ENCODE data around the gene ARMC8.

DNA sequence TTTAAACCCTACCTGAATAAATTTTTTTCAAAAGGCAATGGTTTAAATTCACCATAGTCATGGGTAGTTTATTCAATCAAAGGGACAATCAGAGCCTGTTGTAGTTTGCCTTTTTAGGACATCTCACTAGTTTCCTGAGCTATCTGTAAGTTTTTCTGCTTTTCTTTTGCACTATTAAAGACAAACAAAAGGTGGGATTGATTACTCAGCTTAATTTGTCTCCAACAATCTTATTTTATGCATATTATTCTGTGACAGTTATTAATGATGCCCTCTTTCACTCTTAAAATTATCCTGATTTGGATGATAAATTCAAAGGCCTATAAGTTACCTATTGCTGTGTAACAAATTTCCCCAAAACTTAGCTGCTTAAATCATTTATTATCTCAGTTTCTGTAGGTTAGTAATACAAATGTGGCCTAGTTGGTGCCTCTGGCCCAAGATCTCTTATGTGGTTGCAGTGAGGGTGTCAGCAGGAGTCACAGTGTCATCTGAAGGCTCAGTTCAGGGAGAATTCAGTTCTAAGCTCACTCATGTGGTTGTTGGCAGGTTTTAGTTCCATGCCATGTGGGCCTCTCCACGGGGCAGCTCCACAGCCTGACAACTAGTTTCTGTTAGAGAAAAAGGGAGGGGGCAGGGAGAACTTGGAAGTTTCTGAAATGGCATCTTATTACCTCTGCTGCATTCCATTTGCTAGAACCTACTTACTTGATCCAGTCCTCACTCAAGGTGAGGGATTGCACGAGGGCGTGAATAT lies 16.0 kb downstream of the ARMC8 start:
- TF ChIP-seq, protein P1, sequence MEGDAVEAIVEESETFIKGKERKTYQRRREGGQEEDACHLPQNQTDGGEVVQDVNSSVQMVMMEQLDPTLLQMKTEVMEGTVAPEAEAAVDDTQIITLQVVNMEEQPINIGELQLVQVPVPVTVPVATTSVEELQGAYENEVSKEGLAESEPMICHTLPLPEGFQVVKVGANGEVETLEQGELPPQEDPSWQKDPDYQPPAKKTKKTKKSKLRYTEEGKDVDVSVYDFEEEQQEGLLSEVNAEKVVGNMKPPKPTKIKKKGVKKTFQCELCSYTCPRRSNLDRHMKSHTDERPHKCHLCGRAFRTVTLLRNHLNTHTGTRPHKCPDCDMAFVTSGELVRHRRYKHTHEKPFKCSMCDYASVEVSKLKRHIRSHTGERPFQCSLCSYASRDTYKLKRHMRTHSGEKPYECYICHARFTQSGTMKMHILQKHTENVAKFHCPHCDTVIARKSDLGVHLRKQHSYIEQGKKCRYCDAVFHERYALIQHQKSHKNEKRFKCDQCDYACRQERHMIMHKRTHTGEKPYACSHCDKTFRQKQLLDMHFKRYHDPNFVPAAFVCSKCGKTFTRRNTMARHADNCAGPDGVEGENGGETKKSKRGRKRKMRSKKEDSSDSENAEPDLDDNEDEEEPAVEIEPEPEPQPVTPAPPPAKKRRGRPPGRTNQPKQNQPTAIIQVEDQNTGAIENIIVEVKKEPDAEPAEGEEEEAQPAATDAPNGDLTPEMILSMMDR (IDR thresholded peaks at IDR 0.05; ENCODE audit: low read depth, low read length), result no peak
- TF ChIP-seq POLR2A (IDR thresholded peaks at IDR 0.05; ENCODE audit: extremely low read depth, insufficient read length) (no peak), MYC (IDR thresholded peaks at IDR 0.05; ENCODE audit: low read depth, low read length) (no peak)
- TF ChIP-seq, protein P2, sequence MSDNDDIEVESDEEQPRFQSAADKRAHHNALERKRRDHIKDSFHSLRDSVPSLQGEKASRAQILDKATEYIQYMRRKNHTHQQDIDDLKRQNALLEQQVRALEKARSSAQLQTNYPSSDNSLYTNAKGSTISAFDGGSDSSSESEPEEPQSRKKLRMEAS (IDR thresholded peaks at IDR 0.05; ENCODE audit: low read depth, low read length), result no peak
